ENCODE results near the gene TSKU. TPM values are rescaled to one million over a fixed set of nuclear protein-coding genes. Genes with fewer than 3 reads are reported as not detected.

The TSKU gene
- total and polyA plus RNA-seq, 9 of the 15 experiments (the other 6 are each of a cell fraction or from before 2014, with no cell fraction given) = 0.60 to 11.9 (median 8.4) TPM

DNA sequence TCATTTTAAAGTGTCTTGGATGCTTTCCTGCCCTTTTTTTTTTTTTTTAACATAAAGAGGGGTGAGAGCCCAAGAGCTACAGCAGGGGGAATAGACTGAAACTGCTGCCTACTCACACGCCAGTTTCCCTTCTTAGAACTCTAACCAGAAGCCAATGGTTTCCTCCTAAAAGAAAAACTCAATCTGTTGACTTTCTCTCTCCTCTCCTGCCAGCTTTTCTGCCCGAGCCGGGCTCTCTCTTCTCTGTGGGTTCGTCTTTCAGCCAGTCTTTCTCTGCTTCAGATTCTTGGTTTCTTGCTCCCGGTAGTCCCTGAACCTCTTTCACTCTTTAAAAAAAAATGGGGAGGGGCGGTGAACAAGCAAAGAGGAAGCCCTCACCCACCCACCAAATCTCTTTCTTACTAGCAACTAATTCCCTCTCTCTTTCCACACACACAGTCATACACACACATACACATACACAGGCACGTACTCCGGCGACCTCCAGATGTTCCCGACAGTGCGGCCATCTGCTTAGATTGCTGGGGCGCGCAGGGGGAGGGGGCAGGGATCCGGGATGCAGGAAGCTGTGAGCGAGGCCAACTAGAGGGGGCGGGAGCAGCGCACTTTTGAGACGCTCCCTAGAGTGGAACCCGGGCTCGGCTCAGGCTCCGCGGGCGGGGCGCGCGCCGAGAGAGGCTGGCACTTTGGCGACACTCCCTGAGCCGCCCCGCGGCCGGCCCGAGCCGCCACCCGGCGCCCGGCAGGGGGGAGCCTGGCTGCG, 444 bp upstream of the TSKU start (continued):
- TF ChIP-seq, protein P1, sequence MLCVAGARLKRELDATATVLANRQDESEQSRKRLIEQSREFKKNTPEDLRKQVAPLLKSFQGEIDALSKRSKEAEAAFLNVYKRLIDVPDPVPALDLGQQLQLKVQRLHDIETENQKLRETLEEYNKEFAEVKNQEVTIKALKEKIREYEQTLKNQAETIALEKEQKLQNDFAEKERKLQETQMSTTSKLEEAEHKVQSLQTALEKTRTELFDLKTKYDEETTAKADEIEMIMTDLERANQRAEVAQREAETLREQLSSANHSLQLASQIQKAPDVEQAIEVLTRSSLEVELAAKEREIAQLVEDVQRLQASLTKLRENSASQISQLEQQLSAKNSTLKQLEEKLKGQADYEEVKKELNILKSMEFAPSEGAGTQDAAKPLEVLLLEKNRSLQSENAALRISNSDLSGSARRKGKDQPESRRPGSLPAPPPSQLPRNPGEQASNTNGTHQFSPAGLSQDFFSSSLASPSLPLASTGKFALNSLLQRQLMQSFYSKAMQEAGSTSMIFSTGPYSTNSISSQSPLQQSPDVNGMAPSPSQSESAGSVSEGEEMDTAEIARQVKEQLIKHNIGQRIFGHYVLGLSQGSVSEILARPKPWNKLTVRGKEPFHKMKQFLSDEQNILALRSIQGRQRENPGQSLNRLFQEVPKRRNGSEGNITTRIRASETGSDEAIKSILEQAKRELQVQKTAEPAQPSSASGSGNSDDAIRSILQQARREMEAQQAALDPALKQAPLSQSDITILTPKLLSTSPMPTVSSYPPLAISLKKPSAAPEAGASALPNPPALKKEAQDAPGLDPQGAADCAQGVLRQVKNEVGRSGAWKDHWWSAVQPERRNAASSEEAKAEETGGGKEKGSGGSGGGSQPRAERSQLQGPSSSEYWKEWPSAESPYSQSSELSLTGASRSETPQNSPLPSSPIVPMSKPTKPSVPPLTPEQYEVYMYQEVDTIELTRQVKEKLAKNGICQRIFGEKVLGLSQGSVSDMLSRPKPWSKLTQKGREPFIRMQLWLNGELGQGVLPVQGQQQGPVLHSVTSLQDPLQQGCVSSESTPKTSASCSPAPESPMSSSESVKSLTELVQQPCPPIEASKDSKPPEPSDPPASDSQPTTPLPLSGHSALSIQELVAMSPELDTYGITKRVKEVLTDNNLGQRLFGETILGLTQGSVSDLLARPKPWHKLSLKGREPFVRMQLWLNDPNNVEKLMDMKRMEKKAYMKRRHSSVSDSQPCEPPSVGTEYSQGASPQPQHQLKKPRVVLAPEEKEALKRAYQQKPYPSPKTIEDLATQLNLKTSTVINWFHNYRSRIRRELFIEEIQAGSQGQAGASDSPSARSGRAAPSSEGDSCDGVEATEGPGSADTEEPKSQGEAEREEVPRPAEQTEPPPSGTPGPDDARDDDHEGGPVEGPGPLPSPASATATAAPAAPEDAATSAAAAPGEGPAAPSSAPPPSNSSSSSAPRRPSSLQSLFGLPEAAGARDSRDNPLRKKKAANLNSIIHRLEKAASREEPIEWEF (CRISPR knock-in tag; IDR thresholded peaks at IDR 0.05) = no peak
- TF ChIP-seq POU5F1 (IDR thresholded peaks at IDR 0.05; ENCODE audit: borderline replicate concordance, low read depth, low read length, partially characterized antibody) (no peak), SRSF9 (IDR thresholded peaks at IDR 0.05; ENCODE audit: borderline replicate concordance, low read depth, low read length) (no peak), ZNF212 (CRISPR knock-in tag; IDR thresholded peaks at IDR 0.05) (no peak), ZNF143 (CRISPR knock-in tag; IDR thresholded peaks at IDR 0.05) (no peak), HDAC8 (tag; IDR thresholded peaks at IDR 0.05) (no peak), RBM22 (IDR thresholded peaks at IDR 0.05; ENCODE audit: low read depth, low read length, poor library complexity, severe bottlenecking) (no peak), CREM (IDR thresholded peaks at IDR 0.05; ENCODE audit: low read depth) (peak; percentile 58; the same call in 1 of the 2 replicates), TFAM (CRISPR knock-in tag; conservative IDR thresholded peaks at IDR 0.05) (no peak), ZBTB1 (CRISPR knock-in tag; IDR thresholded peaks at IDR 0.05; ENCODE audit: borderline replicate concordance, low read depth) (no peak), SMAD1 (IDR thresholded peaks at IDR 0.05; ENCODE audit: low read depth, low read length, partially characterized antibody) (no peak), NCOA6 (IDR thresholded peaks at IDR 0.05) (no peak), E2F3 (CRISPR knock-in tag; IDR thresholded peaks at IDR 0.05) (no peak), POLR2H (tag; IDR thresholded peaks at IDR 0.05; ENCODE audit: low read depth) (no peak), HDAC2 (IDR thresholded peaks at IDR 0.05) (peak; percentile 79), NR4A1 (CRISPR knock-in tag; IDR thresholded peaks at IDR 0.05) (no peak), NR4A1 (tag; IDR thresholded peaks at IDR 0.05) (no peak)
- TF ChIP-seq, protein P2, sequence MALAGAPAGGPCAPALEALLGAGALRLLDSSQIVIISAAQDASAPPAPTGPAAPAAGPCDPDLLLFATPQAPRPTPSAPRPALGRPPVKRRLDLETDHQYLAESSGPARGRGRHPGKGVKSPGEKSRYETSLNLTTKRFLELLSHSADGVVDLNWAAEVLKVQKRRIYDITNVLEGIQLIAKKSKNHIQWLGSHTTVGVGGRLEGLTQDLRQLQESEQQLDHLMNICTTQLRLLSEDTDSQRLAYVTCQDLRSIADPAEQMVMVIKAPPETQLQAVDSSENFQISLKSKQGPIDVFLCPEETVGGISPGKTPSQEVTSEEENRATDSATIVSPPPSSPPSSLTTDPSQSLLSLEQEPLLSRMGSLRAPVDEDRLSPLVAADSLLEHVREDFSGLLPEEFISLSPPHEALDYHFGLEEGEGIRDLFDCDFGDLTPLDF (CRISPR knock-in tag; IDR thresholded peaks at IDR 0.05) = no peak
- TF ChIP-seq, protein P3, sequence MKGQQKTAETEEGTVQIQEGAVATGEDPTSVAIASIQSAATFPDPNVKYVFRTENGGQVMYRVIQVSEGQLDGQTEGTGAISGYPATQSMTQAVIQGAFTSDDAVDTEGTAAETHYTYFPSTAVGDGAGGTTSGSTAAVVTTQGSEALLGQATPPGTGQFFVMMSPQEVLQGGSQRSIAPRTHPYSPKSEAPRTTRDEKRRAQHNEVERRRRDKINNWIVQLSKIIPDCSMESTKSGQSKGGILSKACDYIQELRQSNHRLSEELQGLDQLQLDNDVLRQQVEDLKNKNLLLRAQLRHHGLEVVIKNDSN (CRISPR knock-in tag; IDR thresholded peaks at IDR 0.05) = no peak
- TF ChIP-seq, protein P4, sequence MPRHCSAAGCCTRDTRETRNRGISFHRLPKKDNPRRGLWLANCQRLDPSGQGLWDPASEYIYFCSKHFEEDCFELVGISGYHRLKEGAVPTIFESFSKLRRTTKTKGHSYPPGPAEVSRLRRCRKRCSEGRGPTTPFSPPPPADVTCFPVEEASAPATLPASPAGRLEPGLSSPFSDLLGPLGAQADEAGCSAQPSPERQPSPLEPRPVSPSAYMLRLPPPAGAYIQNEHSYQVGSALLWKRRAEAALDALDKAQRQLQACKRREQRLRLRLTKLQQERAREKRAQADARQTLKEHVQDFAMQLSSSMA (CRISPR knock-in tag; IDR thresholded peaks at IDR 0.05) = no peak

All from K562 (cell line).